NOMO-1 treated with dmso at 0.1 percent for 144 hours (cell line): ENCODE measurements around the gene ATP5PB.
A peak's percentile ranks its signal among the peaks of the same experiment; 100 is the strongest.

ENCODE experiments used
- DNase-seq: peaks from one replicate; lab custom pipeline; 2025; ENCODE audit not compliant: unreplicated experiment; lab: John Stamatoyannopoulos, UW

The ATP5PB gene

GRCh38 chr1:111505641-111506119, 56.4 kb downstream of the ATP5PB start:
- DNase-seq = peak; percentile 76

DNA sequence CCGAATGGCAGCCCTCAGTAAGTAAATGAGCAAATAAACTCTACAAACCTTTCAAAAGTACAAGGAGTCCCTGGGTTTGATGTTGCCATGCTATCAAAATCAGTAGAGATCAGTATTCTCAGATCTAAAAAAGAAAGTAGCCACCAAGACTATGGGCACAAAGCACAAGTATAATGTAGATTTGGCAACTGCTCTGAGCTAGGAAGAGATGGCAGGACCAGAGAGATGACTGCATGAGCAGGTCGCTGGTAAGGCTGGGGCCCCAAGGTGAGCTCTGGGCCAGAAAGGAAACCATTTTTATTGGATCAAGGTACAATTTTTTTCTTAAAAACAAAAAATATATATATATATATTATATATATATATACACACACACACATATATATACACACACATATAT, 57.3 kb downstream of the ATP5PB start:
- no peak for DNase-seq

DNA sequence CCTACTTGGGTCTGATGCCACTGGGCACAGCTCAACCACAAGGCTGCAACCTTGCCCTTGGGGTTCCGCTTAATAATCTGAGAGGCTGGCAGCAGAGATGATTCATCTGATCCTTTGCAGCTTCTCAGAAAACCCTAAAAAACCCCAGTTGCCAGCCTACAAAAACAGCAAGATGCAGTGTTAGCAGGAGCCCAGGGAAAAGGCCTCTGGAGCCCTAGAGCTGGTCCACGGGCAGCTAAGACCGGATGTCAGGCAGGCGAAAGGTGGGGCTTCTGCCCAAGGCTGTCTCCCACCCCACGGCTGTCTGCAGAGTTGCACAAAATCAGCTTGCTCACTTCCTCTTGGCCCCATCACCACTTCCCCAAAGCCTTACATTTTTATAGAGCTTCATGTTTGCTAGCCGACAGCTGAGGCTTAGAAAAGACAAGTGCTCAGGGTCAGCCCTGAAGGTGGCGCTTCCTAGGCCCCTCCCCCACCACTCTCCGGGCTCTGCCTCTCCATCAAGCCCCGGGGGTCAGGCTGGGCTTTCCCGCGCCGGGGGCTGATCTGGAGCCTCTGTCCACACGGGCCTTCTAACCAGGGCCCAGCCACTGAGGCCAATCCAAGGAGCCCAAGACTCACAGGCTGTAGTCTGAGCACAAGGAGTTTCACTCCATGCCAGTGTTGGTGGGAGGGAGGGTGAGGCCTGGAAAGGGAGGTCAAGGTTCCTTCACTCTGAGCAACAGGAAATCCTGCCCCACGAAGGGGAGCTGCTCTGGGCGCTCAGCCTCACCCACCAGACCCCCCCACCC, 58.3 kb downstream of the ATP5PB start:
- DNase-seq = peak; percentile 98

DNA sequence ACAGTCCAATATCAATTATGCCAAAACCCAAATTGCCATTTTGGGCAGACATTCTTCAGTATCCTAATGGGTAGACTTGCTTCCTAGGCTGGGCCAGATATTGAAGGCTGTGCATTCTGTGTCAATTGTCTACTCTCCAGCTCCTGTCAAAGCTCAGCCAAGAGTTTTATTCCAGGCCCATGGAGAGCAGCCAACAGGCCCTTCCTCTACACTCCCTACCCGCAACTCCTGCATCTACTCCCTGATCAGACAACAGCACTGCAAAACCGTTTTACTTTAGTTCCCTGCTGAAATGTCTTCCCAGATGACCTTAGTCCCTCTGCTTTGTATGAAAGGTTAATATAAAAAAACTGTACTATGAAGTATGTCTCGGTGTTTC, 60.7 kb downstream of the ATP5PB start:
- no peak for DNase-seq

DNA sequence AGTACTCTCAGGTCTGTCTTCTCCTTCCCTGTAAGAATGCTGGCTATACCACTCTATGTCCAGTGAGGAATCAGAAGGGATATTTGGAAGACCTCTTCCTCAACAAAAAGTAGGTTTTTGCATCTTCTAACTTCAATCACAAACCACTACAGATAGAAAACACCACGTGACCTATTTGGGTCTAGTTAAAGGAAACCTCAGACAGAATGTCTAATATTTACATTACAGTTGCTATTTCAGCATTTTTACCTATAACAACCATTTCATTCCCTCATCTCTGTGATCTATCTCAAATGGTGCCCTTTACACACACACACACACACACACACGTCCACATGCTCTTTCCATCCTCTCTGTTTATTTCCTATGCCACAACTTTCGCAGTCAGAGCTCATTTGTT, 62.1 kb downstream of the ATP5PB start:
- no peak for DNase-seq
